Hepatocyte (in vitro differentiated cells): ENCODE results near the gene AGFG1. TPM values are rescaled to one million over a fixed set of nuclear protein-coding genes. Genes with fewer than 3 reads are reported as not detected.

ENCODE experiments used
- DNase-seq: peaks from one replicate; pipeline ENCODE4 v3.0.0-alpha.2; 2016; ENCODE audit warnings: low spot score
- H2AFZ ChIP-seq: fragments of 200-600 bp; sonication (generic); 2 replicates; pipeline ENCODE4 v1.6.0; 2016; ENCODE audit warnings: antibody characterized with exemption, mild to moderate bottlenecking
- H3K27ac ChIP-seq: fragments of 200-600 bp; sonication (generic); 2 replicates; pipeline ENCODE4 v1.5.1; 2016; ENCODE audit warnings: mild to moderate bottlenecking
- H3K27me3 ChIP-seq: fragments of 200-600 bp; sonication (generic); 2 replicates; pipeline ENCODE4 v1.6.1; 2016
- H3K36me3 ChIP-seq: fragments of 200-600 bp; sonication (generic); replicated peaks from 2 replicates; pipeline ENCODE4 v1.5.1; 2016; ENCODE audit warnings: low read depth; ENCODE audit not compliant: insufficient read depth
- H3K4me1 ChIP-seq: fragments of 200-600 bp; sonication (generic); 2 replicates; pipeline ENCODE4 v1.5.1; 2016; ENCODE audit warnings: mild to moderate bottlenecking, moderate library complexity; ENCODE audit not compliant: insufficient read depth
- H3K4me2 ChIP-seq: fragments of 200-600 bp; sonication (generic); 2 replicates; pipeline ENCODE4 v1.6.0; 2016
- H3K4me3 ChIP-seq: fragments of 200-600 bp; sonication (generic); 2 replicates; pipeline ENCODE4 v1.5.1; 2016; ENCODE audit warnings: mild to moderate bottlenecking
- H3K79me2 ChIP-seq: fragments of 200-600 bp; sonication (generic); 2 replicates; pipeline ENCODE4 v1.6.0; 2017; ENCODE audit warnings: mild to moderate bottlenecking
- H3K9me2 ChIP-seq: fragments of 200-600 bp; sonication (generic); replicated peaks from 2 replicates; pipeline ENCODE4 v1.6.0; 2017; ENCODE audit warnings: mild to moderate bottlenecking; ENCODE audit not compliant: insufficient read depth
- H3K9me3 ChIP-seq: fragments of 200-600 bp; sonication (generic); 2 replicates; pipeline ENCODE4 v1.5.1; 2016; ENCODE audit warnings: low read depth, mild to moderate bottlenecking
- H4K20me1 ChIP-seq: fragments of 200-600 bp; sonication (generic); 2 replicates; pipeline ENCODE4 v1.6.0; 2016; ENCODE audit warnings: mild to moderate bottlenecking; ENCODE audit not compliant: insufficient read depth, poor library complexity, severe bottlenecking
- CTCF ChIP-seq: fragments of 200-600 bp; sonication (generic); IDR thresholded peaks from 2 replicates; pipeline ENCODE4 v1.5.1; 2016; ENCODE audit warnings: antibody characterized with exemption, mild to moderate bottlenecking; ENCODE audit not compliant: poor library complexity
- EZH2 ChIP-seq: fragments of 200-600 bp; sonication (generic); IDR thresholded peaks from 2 replicates; pipeline ENCODE4 v1.6.1; 2016; ENCODE audit warnings: antibody characterized with exemption, mild to moderate bottlenecking, borderline replicate concordance
- EZH2phosphoT487 ChIP-seq: fragments of 200-600 bp; sonication (generic); IDR thresholded peaks from one replicate; pipeline ENCODE4 v1.6.1; 2018; ENCODE audit warnings: antibody characterized with exemption, mild to moderate bottlenecking, low read depth, moderate library complexity; ENCODE audit not compliant: unreplicated experiment, severe bottlenecking
- WGBS: methylation state at CpG from one replicate; pipeline ENCODE4 v1.1.6; 2016; ENCODE audit warnings: low lambda C conversion rate; ENCODE audit errors: missing lambda C conversion rate; 5-methylcytosine and 5-hydroxymethylcytosine counted together
- polyA plus RNA-seq: library from polyadenylated mRNA; unstranded; fragments of >200 nt; fragmentation: Nextera tagmentation; extraction: Ambion mirVana; gene quantifications from 2 replicates; pipeline ENCODE4 v1.2.1, GENCODE V29; 2016
- total RNA-seq: library from RNA; depleted of rRNA; stranded (reverse); fragments of >200 nt; gene quantifications from 2 replicates; pipeline ENCODE4 v1.2.3, GENCODE V29; 2014

The AGFG1 gene
- total and polyA plus RNA-seq, 2 experiments from 2014 or later, result 62.4 to 91.6 TPM

- Histone ChIP-seq H3K27me3 (no peaks in the 10 kb centered on the region), H3K4me3 (no peak overlapping the region), H4K20me1 (no peaks in the 10 kb centered on the region), H3K9me3 (no peaks in the 10 kb centered on the region), H2AFZ (no peak overlapping the region), H3K4me2 (no peak overlapping the region), H3K79me2 (no peaks in the 10 kb centered on the region), H3K27ac (no peak overlapping the region), H3K4me1 (no peaks in the 10 kb centered on the region), H3K9me2 (no peaks in the 10 kb centered on the region), H3K36me3 (no peaks in the 10 kb centered on the region)
- WGBS, result 41% methylated on average over 1 of the region's 1 CpG
- no peak for DNase-seq
- TF ChIP-seq EZH2phosphoT487, result no peak
- TF ChIP-seq EZH2, result no peak
- no peak for TF ChIP-seq CTCF
Observed at GRCh38 chr2:227570615-227571014, 98.7 kb downstream of the AGFG1 start.

GRCh38 chr2:227576110-227576509, 104.2 kb downstream of the AGFG1 start:
- Histone ChIP-seq H3K4me2 (no peak overlapping the region), H3K4me3 (no peak overlapping the region), H3K9me2 (no peaks in the 10 kb centered on the region), H2AFZ (no peak overlapping the region), H3K79me2 (no peaks in the 10 kb centered on the region), H3K9me3 (no peaks in the 10 kb centered on the region), H3K36me3 (no peaks in the 10 kb centered on the region), H3K27me3 (no peaks in the 10 kb centered on the region), H4K20me1 (no peaks in the 10 kb centered on the region), H3K4me1 (no peaks in the 10 kb centered on the region), H3K27ac (no peak overlapping the region)
- TF ChIP-seq EZH2phosphoT487 (no peak), EZH2 (no peak), CTCF (no peak)
- no peak for DNase-seq

GRCh38 chr2:227576812-227577211, 104.9 kb downstream of the AGFG1 start:
- H3K9me2 ChIP-seq, result no peaks in the 10 kb centered on the region
- no peak for TF ChIP-seq CTCF
- no peak for TF ChIP-seq EZH2phosphoT487
- TF ChIP-seq EZH2, result no peak
- H3K79me2 ChIP-seq, result no peaks in the 10 kb centered on the region
- H3K36me3 ChIP-seq, result no peaks in the 10 kb centered on the region
- no peaks in the 10 kb centered on the region for H3K27me3 ChIP-seq
- no peak overlapping the region for H3K4me3 ChIP-seq
- WGBS, result 82% methylated on average over 2 of the region's 2 CpGs
- H3K9me3 ChIP-seq, result no peaks in the 10 kb centered on the region
- no peak overlapping the region for H3K27ac ChIP-seq
- H4K20me1 ChIP-seq, result no peaks in the 10 kb centered on the region
- no peak overlapping the region for H3K4me2 ChIP-seq
- no peak for DNase-seq
- no peaks in the 10 kb centered on the region for H3K4me1 ChIP-seq
- no peak overlapping the region for H2AFZ ChIP-seq

GRCh38 chr2:227577555-227577954, 105.6 kb downstream of the AGFG1 start:
- TF ChIP-seq EZH2 (no peak), CTCF (no peak), EZH2phosphoT487 (no peak)
- Histone ChIP-seq H4K20me1 (no peaks in the 10 kb centered on the region), H3K4me1 (no peaks in the 10 kb centered on the region), H3K4me3 (no peak overlapping the region), H3K79me2 (no peaks in the 10 kb centered on the region), H3K27me3 (no peaks in the 10 kb centered on the region), H2AFZ (no peak overlapping the region), H3K36me3 (no peaks in the 10 kb centered on the region), H3K9me2 (no peaks in the 10 kb centered on the region), H3K27ac (no peak overlapping the region), H3K9me3 (no peaks in the 10 kb centered on the region), H3K4me2 (no peak overlapping the region)
- WGBS, result 45% methylated on average over 2 of the region's 2 CpGs
- DNase-seq, result no peak
